ENCODE results near the gene PITPNC1.
"Not testable (repeated sequence)": the region's sequence is repeated elsewhere in the genome, so short reads cannot be mapped to it uniquely, and the experiment has no call there.

PITPNC1 gene

GRCh38 chr17:67378454-67379250, 1.6 kb downstream of the PITPNC1 start:
- peak overlapping the region; percentile 83 to 89 for H3K4me3 ChIP-seq (replicated peaks in 1 of 2; ENCODE audit: low read depth in 2 of 2, low read length in 2 of 2)
- peak; percentile 72 to 84 for DNase-seq (ENCODE audit: low read depth in 2 of 2)
- peak; percentile 18 for TF ChIP-seq CTCF (IDR thresholded peaks at IDR 0.05; ENCODE audit: low read depth, low read length)

GRCh38 chr17:67379251-67379630, 2.2 kb downstream of the PITPNC1 start:
- DNase-seq (ENCODE audit: low read depth in 2 of 2): peak in 1 of 2 donors; percentile 10
- no peak for TF ChIP-seq CTCF (IDR thresholded peaks at IDR 0.05; ENCODE audit: low read depth, low read length)
- peak overlapping the region; percentile 46 to 83 for H3K4me3 ChIP-seq (replicated peaks in 1 of 2; ENCODE audit: low read depth in 2 of 2, low read length in 2 of 2)

GRCh38 chr17:67381929-67382257, 4.8 kb downstream of the PITPNC1 start:
- DNase-seq (ENCODE audit: low read depth in 2 of 2): no peak
- TF ChIP-seq CTCF (IDR thresholded peaks at IDR 0.05; ENCODE audit: low read depth, low read length): no peak
- no peak overlapping the region for H3K4me3 ChIP-seq (replicated peaks in 1 of 2; ENCODE audit: low read depth in 2 of 2, low read length in 2 of 2)

- TF ChIP-seq CTCF (IDR thresholded peaks at IDR 0.05; ENCODE audit: low read depth, low read length): no peak
- no peak for DNase-seq (ENCODE audit: low read depth in 2 of 2)
- no peak overlapping the region for H3K4me3 ChIP-seq (replicated peaks in 1 of 2; ENCODE audit: low read depth in 2 of 2, low read length in 2 of 2)
Measured at GRCh38 chr17:67385122-67385988, 8.3 kb downstream of the PITPNC1 start.

- TF ChIP-seq CTCF (IDR thresholded peaks at IDR 0.05; ENCODE audit: low read depth, low read length): peak; percentile 81
- H3K4me3 ChIP-seq (replicated peaks in 1 of 2; ENCODE audit: low read depth in 2 of 2, low read length in 2 of 2): no peak overlapping the region
- peak; percentile 59 to 72 for DNase-seq (ENCODE audit: low read depth in 2 of 2)
Measured at GRCh38 chr17:67386965-67387551, 10.0 kb downstream of the PITPNC1 start.

- DNase-seq (ENCODE audit: low read depth in 2 of 2); H3K4me3 ChIP-seq (replicated peaks in 1 of 2; ENCODE audit: low read depth in 2 of 2, low read length in 2 of 2): not testable (repeated sequence)
Measured at GRCh38 chr17:67388536-67388935, 11.5 kb downstream of the PITPNC1 start.

GRCh38 chr17:67388986-67389385, 11.9 kb downstream of the PITPNC1 start:
- no peak for TF ChIP-seq CTCF (IDR thresholded peaks at IDR 0.05; ENCODE audit: low read depth, low read length)
- no peak overlapping the region for H3K4me3 ChIP-seq (replicated peaks in 1 of 2; ENCODE audit: low read depth in 2 of 2, low read length in 2 of 2)
- no peak for DNase-seq (ENCODE audit: low read depth in 2 of 2)

Data from cardiac fibroblast (primary cell).